HG02588 (cell line): Measurements from ENCODE around the gene GABRQ.

ENCODE experiments used
- ATAC-seq: cut with Tn5 transposase; IDR thresholded peaks from one replicate; pipeline ENCODE4 v1.9.1; 2021; ENCODE audit warnings: mild to moderate bottlenecking, moderate library complexity; ENCODE audit not compliant: unreplicated experiment

Gene GABRQ

GRCh38 chrX:152637649-152638442, at the start of gene GABRQ:
TSS of gene GABRQ (plus strand) at chrX:152637895. CDS start at chrX:152638203, 308 bp downstream.
- no peak for ATAC-seq

DNA sequence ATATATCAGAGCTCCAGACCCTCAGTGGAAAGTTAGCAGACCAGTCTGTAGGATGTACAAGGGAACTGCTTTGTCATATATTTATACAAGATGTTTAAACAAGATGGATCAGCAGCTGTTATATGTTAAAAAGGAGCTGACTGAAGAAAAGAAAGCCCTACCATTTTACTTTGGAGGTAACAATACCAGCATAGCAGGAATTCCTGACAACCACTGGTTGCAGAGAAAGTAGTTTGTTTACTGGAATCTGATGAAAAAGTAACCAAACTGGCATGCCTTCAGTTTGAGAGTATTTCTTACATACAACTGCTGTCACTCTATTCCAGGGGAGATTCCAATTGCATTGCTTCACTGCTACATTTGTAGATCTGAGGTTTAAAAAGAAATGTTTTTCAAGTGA, 49.5 kb upstream of the GABRQ start:
- ATAC-seq = no peak

GRCh38 chrX:152600853-152601633, 36.7 kb upstream of the GABRQ start:
- no peak for ATAC-seq

GRCh38 chrX:152601848-152602616, 35.7 kb upstream of the GABRQ start:
- ATAC-seq = no peak

DNA sequence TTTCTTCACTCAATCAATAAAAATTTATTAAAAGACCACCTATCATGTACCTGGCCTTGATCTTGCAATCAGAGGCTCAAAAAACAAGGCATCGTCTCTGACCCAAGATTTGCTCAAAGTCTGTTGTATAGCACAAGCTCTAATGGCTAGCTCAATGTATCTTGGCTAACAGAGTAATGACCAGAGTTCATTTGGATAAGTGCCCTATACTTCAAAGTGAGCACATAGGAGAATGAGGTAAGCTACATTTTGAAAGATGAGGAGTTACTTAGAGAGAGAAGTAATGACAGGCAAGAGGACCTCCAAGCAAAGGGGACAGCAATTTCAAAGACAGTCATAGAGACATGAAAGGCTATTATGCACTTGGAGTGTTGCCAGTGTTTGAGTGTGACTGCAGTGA, 22.9 kb upstream of the GABRQ start:
- ATAC-seq = no peak

DNA sequence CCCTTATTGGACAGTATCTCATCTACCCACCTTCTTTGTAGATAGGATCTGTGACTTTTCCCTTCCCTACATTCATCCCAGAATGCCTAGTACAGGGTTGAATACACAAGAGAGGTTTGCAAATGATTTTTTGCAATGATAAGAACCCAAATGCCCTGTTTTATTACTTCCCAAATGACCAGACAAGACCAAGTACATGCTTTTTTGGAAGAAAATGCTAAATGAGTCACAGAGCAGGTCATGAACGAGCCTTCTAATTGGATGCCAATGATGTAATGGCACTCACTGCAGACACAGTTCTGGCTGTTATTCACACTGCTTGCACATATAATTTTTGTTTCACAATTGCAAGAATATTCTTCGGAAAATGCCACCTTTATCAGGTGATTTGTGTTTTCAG, 17.8 kb upstream of the GABRQ start:
- ATAC-seq = no peak

- no peak for ATAC-seq
Measured at GRCh38 chrX:152632445-152633097, 5.1 kb upstream of the GABRQ start.

GRCh38 chrX:152635941-152636340, 1.8 kb upstream of the GABRQ start:
- no peak for ATAC-seq

- no peak for ATAC-seq
Measured at GRCh38 chrX:152638443-152638904, 779 bp downstream of the GABRQ start.

DNA sequence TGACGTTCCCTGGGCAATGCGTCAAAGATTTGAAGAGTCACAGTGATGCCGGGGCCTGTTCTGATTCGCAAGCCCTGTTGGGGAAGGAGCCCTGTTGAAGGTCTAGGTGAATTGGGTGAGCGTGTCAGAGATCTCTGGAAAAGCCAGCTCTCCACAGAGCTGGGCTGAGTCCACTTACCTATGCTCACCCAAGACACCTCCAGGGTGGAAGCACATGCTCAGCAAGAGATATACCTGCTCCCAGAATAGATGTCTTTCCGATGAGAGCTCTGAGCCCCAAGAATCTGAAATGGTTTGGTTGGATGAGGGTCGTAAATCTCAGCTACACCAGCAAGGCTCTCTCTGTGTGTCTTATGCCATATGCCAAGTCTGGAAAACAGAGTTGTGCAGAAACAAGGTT, 1.7 kb downstream of the GABRQ start:
- no peak for ATAC-seq

GRCh38 chrX:152640034-152640818, 2.5 kb downstream of the GABRQ start:
- ATAC-seq = no peak

GRCh38 chrX:152641256-152641875, 3.7 kb downstream of the GABRQ start:
- ATAC-seq = no peak

GRCh38 chrX:152641996-152642395, 4.3 kb downstream of the GABRQ start:
- ATAC-seq = no peak

DNA sequence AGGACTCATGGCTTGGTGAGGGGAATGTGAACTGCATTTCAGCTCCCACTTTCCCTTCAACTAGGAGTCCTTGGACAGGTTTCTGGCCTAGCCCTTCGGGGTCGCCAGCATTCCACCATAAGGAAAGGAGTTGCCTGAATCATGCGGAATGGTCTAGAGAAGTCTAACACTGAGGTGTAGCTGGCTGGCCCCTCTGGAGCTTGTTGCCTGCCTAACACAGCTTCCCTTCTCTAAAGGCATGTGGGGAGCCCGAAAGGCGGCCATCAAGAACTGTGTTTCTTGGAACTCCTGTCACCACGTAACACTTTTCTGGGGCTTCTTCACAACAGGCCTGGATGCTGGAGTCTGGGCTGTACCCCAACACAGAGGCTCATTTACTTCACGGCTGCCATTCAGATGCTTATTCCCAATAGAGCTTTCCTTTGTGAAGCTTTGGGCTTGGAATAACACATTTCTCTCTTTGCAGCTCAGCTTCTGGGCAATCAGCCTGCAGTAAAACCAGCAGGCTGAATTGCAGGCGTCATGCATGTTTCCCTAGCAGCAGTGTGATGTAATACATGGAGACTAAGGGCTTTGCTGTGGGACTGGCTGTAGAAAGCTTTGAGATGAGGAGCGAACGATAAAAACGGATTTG, 5.4 kb downstream of the GABRQ start:
- no peak for ATAC-seq

DNA sequence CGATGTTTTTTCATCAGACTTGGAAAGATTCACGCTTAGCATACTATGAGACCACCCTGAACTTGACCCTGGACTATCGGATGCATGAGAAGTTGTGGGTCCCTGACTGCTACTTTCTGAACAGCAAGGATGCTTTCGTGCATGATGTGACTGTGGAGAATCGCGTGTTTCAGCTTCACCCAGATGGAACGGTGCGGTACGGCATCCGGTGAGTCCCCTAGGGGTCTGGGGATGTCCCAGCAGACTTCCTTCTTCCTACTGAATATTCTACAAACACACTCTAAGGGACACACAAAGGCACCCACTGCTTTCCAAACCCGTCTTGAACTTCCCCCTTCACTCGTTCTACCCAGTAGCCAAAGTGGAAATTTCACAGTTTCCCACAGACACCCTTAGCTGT, 9.3 kb downstream of the GABRQ start:
- no peak for ATAC-seq

GRCh38 chrX:152647978-152648377, 10.3 kb downstream of the GABRQ start:
- no peak for ATAC-seq

DNA sequence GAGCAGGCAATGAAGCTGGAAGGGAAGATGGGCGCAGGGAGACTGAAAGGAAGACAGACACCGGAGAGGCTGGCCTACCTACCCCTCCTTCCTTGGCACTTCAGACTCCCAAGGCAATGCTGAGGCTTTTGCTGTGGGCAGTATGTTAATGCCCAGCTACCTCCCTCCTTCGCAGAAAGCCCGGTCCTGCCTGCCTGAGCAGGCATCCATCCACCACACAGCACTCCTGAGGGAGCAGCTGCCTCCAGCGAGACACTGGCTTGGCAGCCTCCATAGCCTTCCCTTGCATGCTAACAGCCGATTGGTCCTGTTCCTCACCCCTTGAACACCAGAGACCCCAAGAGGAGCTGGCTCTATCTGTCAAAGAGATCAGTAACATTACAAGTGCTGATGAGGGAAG, 14.4 kb downstream of the GABRQ start:
- ATAC-seq = no peak

DNA sequence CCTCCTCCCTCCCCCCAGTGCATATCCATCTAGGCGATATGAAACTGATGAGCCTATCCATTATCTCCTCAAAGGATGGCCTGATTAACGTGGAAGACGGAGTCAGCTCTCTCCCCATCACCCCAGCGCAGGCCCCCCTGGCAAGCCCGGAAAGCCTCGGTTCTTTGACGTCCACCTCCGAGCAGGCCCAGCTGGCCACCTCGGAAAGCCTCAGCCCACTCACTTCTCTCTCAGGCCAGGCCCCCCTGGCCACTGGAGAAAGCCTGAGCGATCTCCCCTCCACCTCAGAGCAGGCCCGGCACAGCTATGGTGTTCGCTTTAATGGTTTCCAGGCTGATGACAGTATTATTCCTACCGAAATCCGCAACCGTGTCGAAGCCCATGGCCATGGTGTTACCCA, 14.8 kb downstream of the GABRQ start:
- ATAC-seq = no peak

DNA sequence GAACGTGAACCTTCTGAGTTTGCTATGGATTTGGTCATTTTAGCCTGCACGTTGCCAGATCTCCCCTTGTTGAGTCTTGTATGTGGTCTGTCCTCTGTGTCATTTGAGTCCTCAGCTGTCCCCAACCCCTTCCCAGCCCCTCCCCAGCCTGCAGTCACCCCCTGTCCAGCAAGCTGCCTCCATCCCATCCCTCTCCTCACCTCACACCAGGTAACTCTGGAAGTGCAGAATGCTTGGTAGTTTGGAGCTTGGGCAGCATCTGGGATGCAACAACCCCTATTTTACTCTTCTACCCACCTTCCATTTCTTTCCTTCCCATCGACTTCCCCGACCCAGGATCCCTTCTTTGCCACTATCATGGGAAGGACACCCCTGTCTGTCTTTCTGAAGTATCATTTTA, 18.4 kb downstream of the GABRQ start:
- ATAC-seq = no peak
